Gastroesophageal sphincter (tissue), 4 donors: ENCODE data around the gene ALG6. TPM values are rescaled to one million over a fixed set of nuclear protein-coding genes. Genes with fewer than 3 reads are reported as not detected.
A peak's percentile ranks its signal among the peaks of the same experiment; 100 is the strongest.

Experiments used
- ATAC-seq: fragments of 150-250 bp; one replicate; pipeline ENCODE4 v1.9.1; 2016; ENCODE audit warnings: mild to moderate bottlenecking, moderate library complexity
- H3K27ac ChIP-seq, 4 donors: fragments of 200-600 bp; sonication (generic) in 3 of 4; 1 replicate in 3 of 4; 2 replicates in 1 of 4; pipeline ENCODE4 v1.5.1; 2016 to 2019
- H3K27me3 ChIP-seq: fragments of 200-600 bp; sonication (generic); one replicate; pipeline ENCODE4 v1.5.1; 2019
- H3K36me3 ChIP-seq, 2 donors: fragments of 200-600 bp; sonication (generic); one replicate each; pipeline ENCODE4 v1.5.1; 2019; ENCODE audit warnings: control low read depth in 1 of 2
- H3K4me1 ChIP-seq, 3 donors: fragments of 200-600 bp; sonication (generic); 1 replicate in 2 of 3; 2 replicates in 1 of 3; pipeline ENCODE4 v1.5.1; 2016 to 2019; ENCODE audit warnings: control low read depth in 2 of 3
- H3K4me3 ChIP-seq, 2 donors: fragments of 200-600 bp; sonication (generic); one replicate each; pipeline ENCODE4 v1.5.1; 2019; ENCODE audit warnings: mild to moderate bottlenecking in 1 of 2, moderate library complexity in 1 of 2
- H3K9me3 ChIP-seq, 3 donors: fragments of 200-600 bp; sonication (generic); one replicate each; pipeline ENCODE4 v1.5.1; 2017 to 2019; ENCODE audit warnings: control low read depth in 2 of 3
- EP300 ChIP-seq: sonication (generic); formaldehyde crosslinking; IDR thresholded peaks from one replicate; pipeline ENCODE4 v1.6.1; 2017; ENCODE audit warnings: antibody characterized with exemption, mild to moderate bottlenecking
- POLR2A ChIP-seq, 2 donors: fragments of 450-650 bp; IDR thresholded peaks; one replicate each; pipeline ENCODE4 v1.6.1; 2017; ENCODE audit warnings: antibody characterized with exemption in 2 of 2, mild to moderate bottlenecking in 2 of 2, moderate library complexity in 1 of 2
- POLR2AphosphoS5 ChIP-seq: sonication (generic); formaldehyde crosslinking; IDR thresholded peaks from one replicate; pipeline ENCODE4 v1.6.1; 2017; ENCODE audit warnings: antibody characterized with exemption
- WGBS, 2 donors: methylation state at CpG; one replicate each; pipeline ENCODE4 v1.1.5; 2018; ENCODE audit warnings: low coverage in 1 of 2; 5-methylcytosine and 5-hydroxymethylcytosine counted together
- total RNA-seq, 4 donors: library from RNA; depleted of rRNA; stranded (reverse); fragments of >200 nt; gene quantifications; one replicate each; pipeline ENCODE4 v1.1.0, GENCODE V29; 2016
- TF ChIP-seq, protein P1 (sequence below), 4 experiments: fragments of 200-600 bp in 2 of 4; fragments of 450-650 bp in 2 of 4; sonication (generic) in 1 of 4; IDR thresholded peaks; one replicate each; pipeline ENCODE4 v1.5.1; 2017 to 2019; ENCODE audit warnings: antibody characterized with exemption in 4 of 4, mild to moderate bottlenecking in 2 of 4, moderate library complexity in 2 of 4

Gene ALG6
- total RNA-seq, 4 donors from 2014 or later: 4.6 to 9.0 (median 5.7) TPM

DNA sequence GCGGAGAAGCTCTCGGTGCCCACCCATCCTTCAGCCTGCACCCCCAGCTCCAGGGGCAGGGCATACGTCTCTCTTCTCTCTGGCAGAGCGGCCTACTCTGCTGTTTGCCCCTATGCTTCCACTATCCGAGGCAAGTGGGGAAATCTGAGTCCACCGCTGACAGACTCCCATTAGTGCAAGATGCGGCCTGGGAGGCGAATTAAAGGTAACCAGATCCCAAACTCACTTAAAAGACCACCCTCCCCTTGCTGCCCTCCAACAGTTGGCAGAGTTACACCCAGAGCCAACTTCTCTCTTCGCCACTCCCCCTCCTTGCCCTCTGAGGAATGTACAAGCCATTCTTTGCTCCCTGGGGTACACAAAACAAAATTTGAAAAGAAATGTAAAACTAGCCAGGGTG, 38.6 kb upstream of the ALG6 start:
- Histone ChIP-seq H3K36me3 (no peaks in the 10 kb centered on the region), H3K4me3 (no peak overlapping the region), H3K4me1 (peaks cover 0 to 19% (median 6%) of the 10 kb centered on the region in 3 donors), H3K27ac (peak overlapping the region in 1 of 4 donors; percentile 60), H3K9me3 (no peaks in the 10 kb centered on the region), H3K27me3 (peaks cover 99% of the 10 kb centered on the region)
- no peak for ATAC-seq
- TF ChIP-seq POLR2AphosphoS5 (no peak), EP300 (no peak), POLR2A (IDR thresholded peaks at IDR 0.05) (no peak)
- TF ChIP-seq, protein P1, sequence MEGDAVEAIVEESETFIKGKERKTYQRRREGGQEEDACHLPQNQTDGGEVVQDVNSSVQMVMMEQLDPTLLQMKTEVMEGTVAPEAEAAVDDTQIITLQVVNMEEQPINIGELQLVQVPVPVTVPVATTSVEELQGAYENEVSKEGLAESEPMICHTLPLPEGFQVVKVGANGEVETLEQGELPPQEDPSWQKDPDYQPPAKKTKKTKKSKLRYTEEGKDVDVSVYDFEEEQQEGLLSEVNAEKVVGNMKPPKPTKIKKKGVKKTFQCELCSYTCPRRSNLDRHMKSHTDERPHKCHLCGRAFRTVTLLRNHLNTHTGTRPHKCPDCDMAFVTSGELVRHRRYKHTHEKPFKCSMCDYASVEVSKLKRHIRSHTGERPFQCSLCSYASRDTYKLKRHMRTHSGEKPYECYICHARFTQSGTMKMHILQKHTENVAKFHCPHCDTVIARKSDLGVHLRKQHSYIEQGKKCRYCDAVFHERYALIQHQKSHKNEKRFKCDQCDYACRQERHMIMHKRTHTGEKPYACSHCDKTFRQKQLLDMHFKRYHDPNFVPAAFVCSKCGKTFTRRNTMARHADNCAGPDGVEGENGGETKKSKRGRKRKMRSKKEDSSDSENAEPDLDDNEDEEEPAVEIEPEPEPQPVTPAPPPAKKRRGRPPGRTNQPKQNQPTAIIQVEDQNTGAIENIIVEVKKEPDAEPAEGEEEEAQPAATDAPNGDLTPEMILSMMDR (IDR thresholded peaks at IDR 0.05): no peak
- 88 to 89% methylated on average over 6 to 9 of the region's 9 CpGs for WGBS, 2 donors

GRCh38 chr1:63329621-63330330, 37.7 kb upstream of the ALG6 start:
- peak overlapping the region in 3 of 4 donors; percentile 7 to 60 (median 54) for H3K27ac ChIP-seq
- no peaks in the 10 kb centered on the region for H3K36me3 ChIP-seq
- TF ChIP-seq EP300: no peak
- no peak for TF ChIP-seq POLR2AphosphoS5
- TF ChIP-seq, protein P1 (IDR thresholded peaks at IDR 0.05): no peak
- TF ChIP-seq POLR2A (IDR thresholded peaks at IDR 0.05): no peak
- no peaks in the 10 kb centered on the region for H3K9me3 ChIP-seq
- peaks cover 0 to 10% (median 0%) of the 10 kb centered on the region in 3 donors for H3K4me1 ChIP-seq
- H3K4me3 ChIP-seq: peak overlapping the region in 1 of 2 donors; percentile 18
- peaks cover 97% of the 10 kb centered on the region for H3K27me3 ChIP-seq
- 8 to 20% methylated on average over 3 to 9 of the region's 50 CpGs for WGBS, 2 donors
- no peak for ATAC-seq

DNA sequence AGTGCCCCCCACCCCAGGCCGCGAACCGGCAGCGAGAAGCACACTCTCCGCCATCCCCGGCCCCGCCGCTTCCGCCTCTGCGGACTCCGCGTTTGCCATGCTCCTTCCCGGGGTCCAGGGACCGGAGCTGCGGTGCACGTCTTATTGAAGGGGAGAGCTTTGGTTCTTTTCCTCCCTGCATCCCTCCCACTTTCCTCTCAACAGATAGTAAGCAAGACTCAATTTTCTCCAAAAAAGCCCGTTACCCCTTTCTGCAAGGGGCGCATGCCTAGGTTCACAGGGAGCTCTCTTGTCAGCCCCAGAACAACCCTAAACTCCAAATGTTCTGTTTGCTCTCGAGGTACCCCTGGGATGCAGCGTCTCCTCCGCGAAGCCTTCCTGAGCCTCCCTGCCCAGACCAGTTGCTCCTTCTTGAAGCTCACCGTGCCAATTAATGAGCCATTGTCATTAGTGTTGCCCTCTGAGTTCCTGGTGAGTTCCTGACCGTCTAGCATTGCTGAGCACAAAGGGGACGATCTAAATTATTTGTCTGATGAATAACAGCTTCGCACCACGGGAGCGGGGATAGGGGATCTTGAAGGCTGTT, 37.0 kb upstream of the ALG6 start:
- Histone ChIP-seq H3K36me3 (no peaks in the 10 kb centered on the region), H3K4me1 (peaks cover 0 to 10% (median 0%) of the 10 kb centered on the region in 3 donors), H3K27ac (peak overlapping the region in 2 of 4 donors; percentile 7 to 60), H3K9me3 (no peaks in the 10 kb centered on the region), H3K4me3 (peak overlapping the region in 1 of 2 donors; percentile 18), H3K27me3 (peaks cover 95% of the 10 kb centered on the region)
- 0 to 13% methylated on average over 4 to 18 of the region's 28 CpGs for WGBS, 2 donors
- no peak for TF ChIP-seq EP300
- TF ChIP-seq, protein P1 (IDR thresholded peaks at IDR 0.05): no peak
- no peak for TF ChIP-seq POLR2AphosphoS5
- no peak for TF ChIP-seq POLR2A (IDR thresholded peaks at IDR 0.05)
- no peak for ATAC-seq

DNA sequence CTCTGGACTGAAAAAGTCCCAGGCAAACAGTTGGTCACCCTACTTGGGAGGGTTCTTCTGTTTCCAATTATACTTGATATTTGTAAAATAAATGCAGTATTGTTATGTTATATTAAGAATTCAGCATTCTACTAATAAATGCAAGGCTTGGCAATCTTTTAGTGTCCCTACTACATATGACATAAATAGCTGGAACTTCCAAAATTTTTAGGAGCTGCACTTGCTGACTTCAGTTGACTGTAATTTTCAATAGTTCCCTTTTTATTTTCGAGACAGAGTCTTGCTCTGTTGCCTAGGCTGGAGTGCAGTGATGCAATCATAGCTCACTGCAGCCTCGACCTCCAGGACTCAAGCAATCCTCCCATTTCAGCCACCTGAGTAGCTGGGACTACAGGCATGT, 25.0 kb upstream of the ALG6 start:
- H3K9me3 ChIP-seq: no peaks in the 10 kb centered on the region
- peaks cover 11% of the 10 kb centered on the region for H3K27me3 ChIP-seq
- no peak for ATAC-seq
- no peaks in the 10 kb centered on the region for H3K36me3 ChIP-seq
- H3K4me3 ChIP-seq: no peak overlapping the region
- WGBS, 2 donors: 60 to 68% methylated on average over 1 to 2 of the region's 2 CpGs
- no peaks in the 10 kb centered on the region for H3K4me1 ChIP-seq
- H3K27ac ChIP-seq: no peak overlapping the region
- no peak for TF ChIP-seq EP300
- TF ChIP-seq, protein P1 (IDR thresholded peaks at IDR 0.05): no peak
- no peak for TF ChIP-seq POLR2A (IDR thresholded peaks at IDR 0.05)
- no peak for TF ChIP-seq POLR2AphosphoS5

GRCh38 chr1:63343922-63344321, 23.5 kb upstream of the ALG6 start:
- no peaks in the 10 kb centered on the region for H3K9me3 ChIP-seq

More at GRCh38 chr1:63343922-63344321, 23.5 kb upstream of the ALG6 start:
- ATAC-seq: no peak
- no peaks in the 10 kb centered on the region for H3K4me1 ChIP-seq
- no peak overlapping the region for H3K4me3 ChIP-seq
- whole genome bisulfite sequencing, 2 donors: 33% methylated on average over 1 of the region's 1 CpG; no CpG with 5 or more reads in 1 of the 2 donors
- peaks cover 11% of the 10 kb centered on the region for H3K27me3 ChIP-seq
- H3K27ac ChIP-seq: no peak overlapping the region
- TF ChIP-seq POLR2AphosphoS5 (no peak), EP300 (no peak), POLR2A (IDR thresholded peaks at IDR 0.05) (no peak)
- TF ChIP-seq, protein P1 (IDR thresholded peaks at IDR 0.05): no peak
- no peaks in the 10 kb centered on the region for H3K36me3 ChIP-seq
